Fibroblast of lung (primary cell): ENCODE data around the gene AHSP. TPM values are rescaled to one million over a fixed set of nuclear protein-coding genes. Genes with fewer than 3 reads are reported as not detected.

ENCODE experiments used
- DNase-seq, 2 donors: peaks; one replicate each; pipeline versions ENCODE4 v3.0.0 to v3.0.0-alpha.2; 2010; ENCODE audit warnings: low read depth in 2 of 2
- H2AFZ ChIP-seq: 2 replicates; pipeline ENCODE4 v1.5.1; 2012; ENCODE audit warnings: low read length, control low read depth, inconsistent platforms
- H3K27ac ChIP-seq: 2 replicates; pipeline ENCODE4 v1.5.1; 2011; ENCODE audit warnings: low read length, control low read depth; ENCODE audit not compliant: insufficient read depth
- H3K27me3 ChIP-seq: 2 replicates; pipeline ENCODE4 v1.5.1; 2011; ENCODE audit warnings: mild to moderate bottlenecking, low read length; ENCODE audit not compliant: control insufficient read depth, insufficient read depth
- H3K36me3 ChIP-seq: 2 replicates; pipeline ENCODE4 v1.5.1; 2011; ENCODE audit warnings: low read length; ENCODE audit not compliant: control insufficient read depth, insufficient read depth
- H3K4me1 ChIP-seq: 2 replicates; pipeline ENCODE4 v1.5.1; 2011; ENCODE audit warnings: low read length; ENCODE audit not compliant: control insufficient read depth, insufficient read depth; ENCODE audit errors: extremely low read depth
- H3K4me2 ChIP-seq: 2 replicates; pipeline ENCODE4 v1.5.1; 2011; ENCODE audit warnings: low read length, control low read depth; ENCODE audit not compliant: insufficient read depth; ENCODE audit errors: extremely low read depth
- H3K4me3 ChIP-seq, 4 experiments: fragments of 200-600 bp in 1 of 4; sonication (generic) in 1 of 4; replicated peaks in 1 of 4; 2 replicates each; pipeline ENCODE4 v1.5.1; 2011 to 2016; ENCODE audit warnings: low read length in 4 of 4, low read depth in 3 of 4, mild to moderate bottlenecking in 3 of 4, control low read depth in 2 of 4, inconsistent platforms in 1 of 4, mixed read lengths in 1 of 4; ENCODE audit not compliant: insufficient read depth in 1 of 4; ENCODE audit errors: control extremely low read depth in 1 of 4
- H3K79me2 ChIP-seq: 2 replicates; pipeline ENCODE4 v1.5.1; 2012; ENCODE audit warnings: mild to moderate bottlenecking, low read length, inconsistent platforms; ENCODE audit not compliant: control insufficient read depth, insufficient read depth
- H3K9ac ChIP-seq: 2 replicates; pipeline ENCODE4 v1.5.1; 2011; ENCODE audit warnings: mild to moderate bottlenecking, low read length, control low read depth; ENCODE audit not compliant: insufficient read depth
- H3K9me3 ChIP-seq: 2 replicates; pipeline ENCODE4 v1.5.1; 2012; ENCODE audit warnings: low read depth, low read length; ENCODE audit not compliant: control insufficient read depth, insufficient read depth
- H4K20me1 ChIP-seq: 2 replicates; pipeline ENCODE4 v1.5.1; 2011; ENCODE audit warnings: low read length; ENCODE audit not compliant: control insufficient read depth, insufficient read depth; ENCODE audit errors: extremely low read depth
- EZH2 ChIP-seq: IDR thresholded peaks from 2 replicates; pipeline ENCODE4 v1.5.1; 2012; ENCODE audit warnings: low read length, control low read depth, mild to moderate bottlenecking; ENCODE audit errors: missing control alignments
- polyA plus RNA-seq, 2 donors: library from polyadenylated mRNA; depleted of rRNA in 1 of 2; stranded (reverse) in 1 of 2; unstranded in 1 of 2; fragments of >200 nt; gene quantifications; 2 replicates each; pipeline ENCODE4 v1.2.1, GENCODE V29; 2011 to 2012; ENCODE audit warnings: missing spikeins in 1 of 2
- total RNA-seq: library from RNA; depleted of rRNA; stranded (reverse); fragments of >200 nt; gene quantifications from 2 replicates; pipeline ENCODE4 v1.2.1, GENCODE V29; 2014
- TF ChIP-seq, protein P1 (sequence below), 2 donors: IDR thresholded peaks in 1 of 2; conservative IDR thresholded peaks in 1 of 2; 1 replicate in 1 of 2; 2 replicates in 1 of 2; pipeline ENCODE4 v1.5.1; 2011 to 2012; ENCODE audit warnings: low read length in 2 of 2, control low read depth in 1 of 2, inconsistent platforms in 1 of 2, low read depth in 1 of 2, mild to moderate bottlenecking in 1 of 2

AHSP gene
- total and polyA plus RNA-seq, 2 donors (not counting 1 experiment from before 2014, with no cell fraction given), result not detected

DNA sequence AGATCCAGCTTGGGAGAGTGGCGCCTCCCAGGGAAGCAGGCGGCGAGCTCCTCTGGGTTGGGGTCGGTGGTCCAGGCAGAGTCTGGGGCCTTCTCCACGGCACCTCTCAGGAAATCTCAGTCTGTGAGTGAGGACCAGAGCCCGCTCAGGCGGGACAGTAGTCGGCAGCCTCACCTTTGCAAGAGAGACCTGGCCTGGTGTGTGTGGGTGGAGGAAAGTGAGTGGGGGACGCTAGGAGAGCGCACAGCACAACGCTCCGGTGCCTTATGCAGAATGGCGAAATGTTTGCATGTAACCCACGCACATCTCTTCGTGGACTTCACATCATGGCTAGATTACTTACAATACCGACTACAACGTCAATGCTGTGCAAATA lies 2.2 kb downstream of the AHSP start:
- no peak overlapping the region for H3K4me2 ChIP-seq

DNA sequence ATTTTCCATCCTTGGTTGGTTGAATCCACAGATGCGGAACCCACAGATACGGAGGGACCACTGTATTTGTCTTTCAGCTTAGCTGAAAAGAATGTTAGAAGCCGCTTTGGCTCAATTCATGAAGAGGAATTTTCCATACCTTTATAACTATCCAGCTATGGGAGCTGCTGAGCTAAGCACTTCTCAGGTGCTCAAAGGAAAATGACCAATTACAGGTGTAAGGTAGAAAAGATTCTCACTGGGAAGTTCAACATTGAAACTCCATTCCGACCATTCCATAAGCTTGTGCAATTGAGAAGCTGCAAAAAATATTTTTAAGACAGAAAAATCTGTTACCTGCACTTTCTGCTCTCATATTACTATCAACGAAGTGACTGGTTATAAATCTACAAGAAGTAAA lies 2.7 kb downstream of the AHSP start:
- no peak overlapping the region for H3K4me3 ChIP-seq
- no peaks in the 10 kb centered on the region for H3K79me2 ChIP-seq
- H3K36me3 ChIP-seq, result no peaks in the 10 kb centered on the region
- H3K27ac ChIP-seq, result no peak overlapping the region
- H3K9me3 ChIP-seq, result no peaks in the 10 kb centered on the region
- H3K9ac ChIP-seq, result no peak overlapping the region
- no peak for TF ChIP-seq EZH2
- TF ChIP-seq, protein P1, sequence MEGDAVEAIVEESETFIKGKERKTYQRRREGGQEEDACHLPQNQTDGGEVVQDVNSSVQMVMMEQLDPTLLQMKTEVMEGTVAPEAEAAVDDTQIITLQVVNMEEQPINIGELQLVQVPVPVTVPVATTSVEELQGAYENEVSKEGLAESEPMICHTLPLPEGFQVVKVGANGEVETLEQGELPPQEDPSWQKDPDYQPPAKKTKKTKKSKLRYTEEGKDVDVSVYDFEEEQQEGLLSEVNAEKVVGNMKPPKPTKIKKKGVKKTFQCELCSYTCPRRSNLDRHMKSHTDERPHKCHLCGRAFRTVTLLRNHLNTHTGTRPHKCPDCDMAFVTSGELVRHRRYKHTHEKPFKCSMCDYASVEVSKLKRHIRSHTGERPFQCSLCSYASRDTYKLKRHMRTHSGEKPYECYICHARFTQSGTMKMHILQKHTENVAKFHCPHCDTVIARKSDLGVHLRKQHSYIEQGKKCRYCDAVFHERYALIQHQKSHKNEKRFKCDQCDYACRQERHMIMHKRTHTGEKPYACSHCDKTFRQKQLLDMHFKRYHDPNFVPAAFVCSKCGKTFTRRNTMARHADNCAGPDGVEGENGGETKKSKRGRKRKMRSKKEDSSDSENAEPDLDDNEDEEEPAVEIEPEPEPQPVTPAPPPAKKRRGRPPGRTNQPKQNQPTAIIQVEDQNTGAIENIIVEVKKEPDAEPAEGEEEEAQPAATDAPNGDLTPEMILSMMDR (conservative IDR thresholded peaks at IDR 0.05 in 1 of 2, IDR thresholded peaks at IDR 0.05 in 1 of 2; ENCODE audit: low read depth in 1 of 2, low read length in 2 of 2), result no peak
- DNase-seq, result no peak
- no peaks in the 10 kb centered on the region for H4K20me1 ChIP-seq
- H2AFZ ChIP-seq, result no peak overlapping the region
- no peaks in the 10 kb centered on the region for H3K4me1 ChIP-seq
- peaks cover 8% of the 10 kb centered on the region for H3K27me3 ChIP-seq
- no peak overlapping the region for H3K4me2 ChIP-seq

More for the DNA sequence above, 2.2 kb downstream of the AHSP start:
- Histone ChIP-seq H3K9ac (no peak overlapping the region), H3K27ac (no peak overlapping the region), H3K36me3 (no peaks in the 10 kb centered on the region), H3K4me3 (no peak overlapping the region), H3K9me3 (no peaks in the 10 kb centered on the region), H4K20me1 (no peaks in the 10 kb centered on the region), H3K4me1 (no peaks in the 10 kb centered on the region), H3K27me3 (peaks cover 8% of the 10 kb centered on the region), H3K79me2 (no peaks in the 10 kb centered on the region), H2AFZ (no peak overlapping the region)
- no peak for DNase-seq
- TF ChIP-seq EZH2, result peak; percentile 59
- TF ChIP-seq, protein P1 (conservative IDR thresholded peaks at IDR 0.05 in 1 of 2, IDR thresholded peaks at IDR 0.05 in 1 of 2; ENCODE audit: low read depth in 1 of 2, low read length in 2 of 2), result no peak

DNA sequence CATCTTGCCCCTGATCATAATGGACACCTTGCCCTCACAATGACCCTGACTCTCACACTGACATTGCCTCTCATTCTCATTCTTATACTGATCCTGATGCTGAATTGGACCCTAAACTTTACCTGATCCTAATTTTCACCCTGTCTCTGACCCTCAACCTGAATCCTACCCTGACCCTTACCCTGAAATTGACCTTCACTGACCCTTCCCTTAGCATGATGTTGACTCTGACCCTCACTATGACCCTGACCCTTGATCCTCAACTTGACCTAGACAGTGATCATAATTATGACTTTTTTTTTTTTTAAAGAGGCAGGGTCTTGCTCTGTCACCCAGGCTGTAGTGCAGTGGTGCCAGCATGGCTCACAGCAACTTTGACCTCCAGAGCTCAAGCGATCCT lies 3.4 kb downstream of the AHSP start:
- no peak for TF ChIP-seq EZH2
- TF ChIP-seq, protein P1 (conservative IDR thresholded peaks at IDR 0.05 in 1 of 2, IDR thresholded peaks at IDR 0.05 in 1 of 2; ENCODE audit: low read depth in 1 of 2, low read length in 2 of 2), result no peak

More for the DNA sequence above, 3.4 kb downstream of the AHSP start:
- Histone ChIP-seq H3K27me3 (peaks cover 8% of the 10 kb centered on the region), H4K20me1 (no peaks in the 10 kb centered on the region), H3K4me2 (no peak overlapping the region), H3K4me3 (no peak overlapping the region), H3K9ac (no peak overlapping the region), H3K79me2 (no peaks in the 10 kb centered on the region), H3K36me3 (no peaks in the 10 kb centered on the region), H3K9me3 (no peaks in the 10 kb centered on the region), H2AFZ (no peak overlapping the region), H3K27ac (no peak overlapping the region), H3K4me1 (no peaks in the 10 kb centered on the region)
- DNase-seq, result no peak
